GM10847 (cell line): ENCODE data around the gene PCDHGB1.

ENCODE experiments used
- POLR2A ChIP-seq: IDR thresholded peaks from 2 replicates; pipeline ENCODE4 v1.6.1; 2011; ENCODE audit not compliant: insufficient read length; ENCODE audit errors: extremely low read depth

PCDHGB1 gene

GRCh38 chr5:141343242-141343952 is 6.5 kb upstream of the PCDHGB1 start, which contains the start of gene PCDHGA3:
TSS of gene PCDHGA3 (plus strand) at chr5:141343829. CDS start at chr5:141344034, 205 bp downstream.
- no peak for TF ChIP-seq POLR2A

- TF ChIP-seq POLR2A = no peak
Measured at GRCh38 chr5:141343953-141344463, 5.9 kb upstream of the PCDHGB1 start.

- no peak for TF ChIP-seq POLR2A
Measured at GRCh38 chr5:141345327-141345726, 4.6 kb upstream of the PCDHGB1 start.

- TF ChIP-seq POLR2A = no peak
Measured at GRCh38 chr5:141351591-141351990, 1.7 kb downstream of the PCDHGB1 start.

GRCh38 chr5:141354900-141355469 is 5.1 kb downstream of the PCDHGB1 start, which contains the start of gene PCDHGA4:
TSS of gene PCDHGA4 (plus strand) at chr5:141355021. CDS start at chr5:141355108, 87 bp downstream.
- TF ChIP-seq POLR2A = no peak

GRCh38 chr5:141355641-141356040 is 5.7 kb downstream of the PCDHGB1 start:
- no peak for TF ChIP-seq POLR2A

- no peak for TF ChIP-seq POLR2A
Measured at GRCh38 chr5:141356133-141356532, 6.2 kb downstream of the PCDHGB1 start.

- TF ChIP-seq POLR2A = no peak
Measured at GRCh38 chr5:141356950-141357349, 7.1 kb downstream of the PCDHGB1 start.

GRCh38 chr5:141359790-141360426 is 10.0 kb downstream of the PCDHGB1 start, which contains the start of gene PCDHGB2:
TSS of gene PCDHGB2 (plus strand) at chr5:141359994. CDS start at chr5:141360136, 142 bp downstream.
- TF ChIP-seq POLR2A = no peak

- TF ChIP-seq POLR2A = no peak
Measured at GRCh38 chr5:141360685-141361084, 10.8 kb downstream of the PCDHGB1 start.

GRCh38 chr5:141362719-141363118 is 12.8 kb downstream of the PCDHGB1 start:
- no peak for TF ChIP-seq POLR2A

- TF ChIP-seq POLR2A = no peak
Measured at GRCh38 chr5:141363952-141364660, 14.2 kb downstream of the PCDHGB1 start, which contains the start of gene PCDHGA5. TSS of gene PCDHGA5 (plus strand) at chr5:141364162. CDS start at chr5:141364331, 169 bp downstream.

GRCh38 chr5:141366016-141366896 is 16.4 kb downstream of the PCDHGB1 start:
- no peak for TF ChIP-seq POLR2A
